Calu3 (cell line): ENCODE results near the gene SIRT7. TPM values are rescaled to one million over a fixed set of nuclear protein-coding genes. Genes with fewer than 3 reads are reported as not detected.
A peak's percentile ranks its signal among the peaks of the same experiment; 100 is the strongest.

Source experiments
- BruUV-seq: library from RNA; stranded (reverse); fragments of 400-500 nt; replicated peaks from 2 replicates; lab custom pipeline; 2021; lab: Mats Ljungman, UMichigan
- CTCF ChIA-PET: fragments of 300-600 bp; sonication (Branson Sonifier 250); formaldehyde crosslinking; loops from one replicate; lab custom pipeline; 2022; ENCODE audit warnings: antibody characterized with exemption; lab: Charles Lee
- DNase-seq: peaks from one replicate; pipeline ENCODE4 v3.0.0; 2022
- H3K27ac Mint-ChIP-seq: one replicate; pipeline ENCODE4 v1.8.0; 2022; ENCODE audit warnings: mixed read lengths; ENCODE audit not compliant: unreplicated experiment
- H3K27me3 Mint-ChIP-seq: one replicate; pipeline ENCODE4 v1.8.0; 2022; ENCODE audit warnings: mixed read lengths; ENCODE audit not compliant: unreplicated experiment
- H3K36me3 Mint-ChIP-seq: one replicate; pipeline ENCODE4 v1.8.0; 2022; ENCODE audit warnings: mild to moderate bottlenecking, moderate library complexity, mixed read lengths; ENCODE audit not compliant: insufficient read depth, unreplicated experiment
- H3K4me1 Mint-ChIP-seq: one replicate; pipeline ENCODE4 v1.8.0; 2022; ENCODE audit warnings: mild to moderate bottlenecking, low read depth, mixed read lengths; ENCODE audit not compliant: unreplicated experiment
- H3K4me3 Mint-ChIP-seq: one replicate; pipeline ENCODE4 v1.8.0; 2022; ENCODE audit warnings: mild to moderate bottlenecking, low read depth, moderate library complexity, mixed read lengths; ENCODE audit not compliant: unreplicated experiment
- H3K9me3 Mint-ChIP-seq: one replicate; pipeline ENCODE4 v1.8.0; 2022; ENCODE audit warnings: low read depth, mixed read lengths; ENCODE audit not compliant: unreplicated experiment
- intact Hi-C: fragments of 100-400 bp; cut with micrococcal nuclease; formaldehyde crosslinking; loops from one replicate; pipeline ENCODE4 v1.10.0; 2022; ENCODE audit not compliant: unreplicated experiment
- total RNA-seq: library from RNA; stranded (reverse); gene quantifications from 2 replicates; pipeline ENCODE4 v1.2.3, GENCODE V29; 2022
- TF ChIP-seq, protein P1 (sequence below): fragments of 200-600 bp; IDR thresholded peaks from one replicate; pipeline ENCODE4 v1.8.0; 2022; ENCODE audit warnings: antibody characterized with exemption; ENCODE audit not compliant: unreplicated experiment

SIRT7 gene
- total RNA-seq, 1 experiment from 2014 or later, result 50.3 TPM

DNA sequence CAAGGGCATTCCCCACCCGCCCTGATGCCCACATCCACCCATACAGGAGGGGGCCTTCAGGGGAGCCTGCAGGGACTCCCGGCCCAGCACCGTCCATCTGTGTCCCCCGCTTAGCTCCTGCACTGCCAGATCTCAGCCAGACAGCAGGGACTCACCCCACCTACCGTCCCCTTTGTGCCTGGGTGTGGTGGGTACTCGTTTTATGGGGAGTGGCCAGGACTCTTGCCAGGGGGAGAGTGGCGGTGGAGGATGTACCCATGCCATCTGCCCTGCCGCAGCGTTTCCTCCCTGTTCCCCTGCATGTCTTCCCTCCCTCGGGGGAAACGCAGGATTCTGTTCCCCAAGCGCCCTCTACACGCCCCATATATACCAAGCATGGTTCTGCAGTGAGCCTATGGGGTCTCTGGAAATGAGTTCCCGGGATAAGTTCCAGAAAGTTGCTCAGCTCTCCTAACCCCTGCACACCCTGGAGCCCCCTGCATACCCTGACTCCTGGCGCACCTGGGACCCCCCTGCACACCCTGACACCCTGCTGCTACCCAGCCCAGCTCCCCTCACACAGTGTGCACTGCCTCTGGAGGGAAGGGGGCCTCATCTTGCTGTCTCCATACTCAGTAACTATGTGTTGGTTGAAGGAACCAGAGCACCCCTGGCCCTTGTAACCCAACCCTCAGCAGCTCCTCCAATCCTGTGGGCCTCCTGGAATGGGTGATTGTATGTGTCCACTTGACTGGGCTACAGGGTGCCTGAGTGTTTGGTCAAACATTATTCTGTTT, 13.8 kb upstream of the SIRT7 start:
- H3K4me3 Mint-ChIP-seq, result no peak overlapping the region
- peak overlapping the region; percentile 61 for H3K27ac Mint-ChIP-seq
- CTCF ChIA-PET, result no interaction called here

DNA sequence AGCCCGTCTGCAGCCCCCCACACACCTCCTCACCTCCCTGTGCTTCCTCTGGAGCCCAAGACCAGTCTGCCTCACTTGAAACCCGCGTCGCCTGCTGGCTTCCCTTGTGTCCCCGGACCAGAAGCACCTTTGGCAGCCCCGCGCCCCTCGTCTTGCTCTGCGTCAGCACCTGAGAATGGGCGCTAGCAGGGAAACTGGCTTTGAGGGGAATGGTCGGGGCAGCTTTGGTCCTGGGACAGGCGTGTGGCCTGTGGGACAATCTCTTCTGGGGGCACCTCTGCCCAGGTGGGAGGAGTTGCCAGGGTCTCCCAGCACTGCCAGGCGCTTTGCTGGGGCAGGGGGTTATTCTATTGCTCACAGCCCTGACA, 13.2 kb upstream of the SIRT7 start:
- CTCF ChIA-PET, result no interaction called here
- TF ChIP-seq, protein P1, sequence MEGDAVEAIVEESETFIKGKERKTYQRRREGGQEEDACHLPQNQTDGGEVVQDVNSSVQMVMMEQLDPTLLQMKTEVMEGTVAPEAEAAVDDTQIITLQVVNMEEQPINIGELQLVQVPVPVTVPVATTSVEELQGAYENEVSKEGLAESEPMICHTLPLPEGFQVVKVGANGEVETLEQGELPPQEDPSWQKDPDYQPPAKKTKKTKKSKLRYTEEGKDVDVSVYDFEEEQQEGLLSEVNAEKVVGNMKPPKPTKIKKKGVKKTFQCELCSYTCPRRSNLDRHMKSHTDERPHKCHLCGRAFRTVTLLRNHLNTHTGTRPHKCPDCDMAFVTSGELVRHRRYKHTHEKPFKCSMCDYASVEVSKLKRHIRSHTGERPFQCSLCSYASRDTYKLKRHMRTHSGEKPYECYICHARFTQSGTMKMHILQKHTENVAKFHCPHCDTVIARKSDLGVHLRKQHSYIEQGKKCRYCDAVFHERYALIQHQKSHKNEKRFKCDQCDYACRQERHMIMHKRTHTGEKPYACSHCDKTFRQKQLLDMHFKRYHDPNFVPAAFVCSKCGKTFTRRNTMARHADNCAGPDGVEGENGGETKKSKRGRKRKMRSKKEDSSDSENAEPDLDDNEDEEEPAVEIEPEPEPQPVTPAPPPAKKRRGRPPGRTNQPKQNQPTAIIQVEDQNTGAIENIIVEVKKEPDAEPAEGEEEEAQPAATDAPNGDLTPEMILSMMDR, result no peak
- Mint-ChIP-seq H3K36me3 (peaks cover 77% of the 10 kb centered on the region), H3K4me3 (no peak overlapping the region), H3K27ac (no peak overlapping the region), H3K9me3 (no peaks in the 10 kb centered on the region), H3K4me1 (peaks cover 13% of the 10 kb centered on the region), H3K27me3 (no peaks in the 10 kb centered on the region)
- intact Hi-C loops, result no loop called here
- DNase-seq, result no peak
- BruUV-seq, result no TSS peak

More for the DNA sequence above, 13.8 kb upstream of the SIRT7 start:
- Mint-ChIP-seq H3K9me3 (no peaks in the 10 kb centered on the region), H3K36me3 (peaks cover 77% of the 10 kb centered on the region), H3K27me3 (no peaks in the 10 kb centered on the region), H3K4me1 (peaks cover 9% of the 10 kb centered on the region)
- intact Hi-C loops, result no loop called here
- DNase-seq, result no peak
- TF ChIP-seq, protein P1, result no peak
- BruUV-seq, result no TSS peak

- peak; percentile 41 for DNase-seq
- CTCF ChIA-PET, result interaction anchor here (0.6 to 0.7 kb wide), 4 partner anchors 15 to 1768 kb away, joined by 4 to 6 read pairs (median 4); no protein-coding TSS in a partner anchor
- Mint-ChIP-seq H3K4me1 (peaks cover 11% of the 10 kb centered on the region), H3K36me3 (peaks cover 73% of the 10 kb centered on the region), H3K9me3 (no peaks in the 10 kb centered on the region), H3K4me3 (no peak overlapping the region), H3K27ac (no peak overlapping the region), H3K27me3 (no peaks in the 10 kb centered on the region)
- BruUV-seq, result TSS peak; percentile 7
- intact Hi-C loops, result no loop called here
- TF ChIP-seq, protein P1, result no peak
Observed at GRCh38 chr17:81930142-81931125, 12.5 kb upstream of the SIRT7 start.
